ENCODE results near the gene GAPDH. TPM values are rescaled to one million over a fixed set of nuclear protein-coding genes. Genes with fewer than 3 reads are reported as not detected.
A peak's percentile ranks its signal among the peaks of the same experiment; 100 is the strongest.
"Not testable (repeated sequence)": the region's sequence is repeated elsewhere in the genome, so short reads cannot be mapped to it uniquely, and the experiment has no call there.

GAPDH gene
- total and polyA plus RNA-seq, 2 experiments from 2014 or later: 1,719 to 2,607 TPM

DNA sequence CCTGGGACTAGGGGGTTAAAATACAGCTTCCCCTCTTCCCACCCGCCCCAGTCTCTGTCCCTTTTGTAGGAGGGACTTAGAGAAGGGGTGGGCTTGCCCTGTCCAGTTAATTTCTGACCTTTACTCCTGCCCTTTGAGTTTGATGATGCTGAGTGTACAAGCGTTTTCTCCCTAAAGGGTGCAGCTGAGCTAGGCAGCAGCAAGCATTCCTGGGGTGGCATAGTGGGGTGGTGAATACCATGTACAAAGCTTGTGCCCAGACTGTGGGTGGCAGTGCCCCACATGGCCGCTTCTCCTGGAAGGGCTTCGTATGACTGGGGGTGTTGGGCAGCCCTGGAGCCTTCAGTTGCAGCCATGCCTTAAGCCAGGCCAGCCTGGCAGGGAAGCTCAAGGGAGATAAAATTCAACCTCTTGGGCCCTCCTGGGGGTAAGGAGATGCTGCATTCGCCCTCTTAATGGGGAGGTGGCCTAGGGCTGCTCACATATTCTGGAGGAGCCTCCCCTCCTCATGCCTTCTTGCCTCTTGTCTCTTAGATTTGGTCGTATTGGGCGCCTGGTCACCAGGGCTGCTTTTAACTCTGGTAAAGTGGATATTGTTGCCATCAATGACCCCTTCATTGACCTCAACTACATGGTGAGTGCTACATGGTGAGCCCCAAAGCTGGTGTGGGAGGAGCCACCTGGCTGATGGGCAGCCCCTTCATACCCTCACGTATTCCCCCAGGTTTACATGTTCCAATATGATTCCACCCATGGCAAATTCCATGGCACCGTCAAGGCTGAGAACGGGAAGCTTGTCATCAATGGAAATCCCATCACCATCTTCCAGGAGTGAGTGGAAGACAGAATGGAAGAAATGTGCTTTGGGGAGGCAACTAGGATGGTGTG is 1.9 kb downstream of the GAPDH start:
- no peaks in the 10 kb centered on the region for H3K27me3 ChIP-seq
- peaks cover 33% of the 10 kb centered on the region for H3K79me2 ChIP-seq
- peak overlapping the region; percentile 92 for H3K27ac ChIP-seq
- peaks cover 39% of the 10 kb centered on the region for H3K4me1 ChIP-seq (ENCODE audit: insufficient read depth)
- no peak for DNase-seq (ENCODE audit: low spot score)
- H3K4me3 ChIP-seq: peak overlapping the region; percentile 93
- no peaks in the 10 kb centered on the region for H3K9me2 ChIP-seq (replicated peaks; ENCODE audit: insufficient read depth)
- H2AFZ ChIP-seq: no peak overlapping the region
- 66% methylated on average over 10 of the region's 10 CpGs for WGBS (ENCODE audit: low lambda C conversion rate, missing lambda C conversion rate)
- H3K9me3 ChIP-seq (ENCODE audit: low read depth): no peaks in the 10 kb centered on the region
- H4K20me1 ChIP-seq (ENCODE audit: insufficient read depth, poor library complexity, severe bottlenecking): peaks cover 40% of the 10 kb centered on the region
- H3K4me2 ChIP-seq: peak overlapping the region; percentile 82
- H3K36me3 ChIP-seq (replicated peaks; ENCODE audit: insufficient read depth, low read depth): no peaks in the 10 kb centered on the region
- no peak for TF ChIP-seq EZH2 (IDR thresholded peaks at IDR 0.05; ENCODE audit: borderline replicate concordance)
- no peak for TF ChIP-seq EZH2phosphoT487 (IDR thresholded peaks at IDR 0.05; ENCODE audit: low read depth, severe bottlenecking, unreplicated experiment)
- no peak for TF ChIP-seq CTCF (IDR thresholded peaks at IDR 0.05; ENCODE audit: poor library complexity)

GRCh38 chr12:6536894-6537579 is 2.7 kb downstream of the GAPDH start:
- Histone ChIP-seq H3K9me3 (ENCODE audit: low read depth) (no peaks in the 10 kb centered on the region), H3K4me3 (no peak overlapping the region), H2AFZ (no peak overlapping the region), H3K36me3 (replicated peaks; ENCODE audit: insufficient read depth, low read depth) (no peaks in the 10 kb centered on the region), H3K4me1 (ENCODE audit: insufficient read depth) (peaks cover 40% of the 10 kb centered on the region), H3K27ac (peak overlapping the region; percentile 67), H3K79me2 (peaks cover 28% of the 10 kb centered on the region), H3K9me2 (replicated peaks; ENCODE audit: insufficient read depth) (no peaks in the 10 kb centered on the region), H3K4me2 (peak overlapping the region; percentile 82), H3K27me3 (no peaks in the 10 kb centered on the region), H4K20me1 (ENCODE audit: insufficient read depth, poor library complexity, severe bottlenecking) (peaks cover 40% of the 10 kb centered on the region)
- no peak for TF ChIP-seq EZH2 (IDR thresholded peaks at IDR 0.05; ENCODE audit: borderline replicate concordance)
- WGBS (ENCODE audit: low lambda C conversion rate, missing lambda C conversion rate): 89% methylated on average over 17 of the region's 19 CpGs
- no peak for DNase-seq (ENCODE audit: low spot score)

GRCh38 chr12:6537580-6538419 is 3.5 kb downstream of the GAPDH start:
- WGBS (ENCODE audit: low lambda C conversion rate, missing lambda C conversion rate): 58% methylated on average over 15 of the region's 17 CpGs
- DNase-seq (ENCODE audit: low spot score): peak; percentile 88
- peak; percentile 85 for TF ChIP-seq CTCF (IDR thresholded peaks at IDR 0.05; ENCODE audit: poor library complexity)
- peaks cover 28% of the 10 kb centered on the region for H3K79me2 ChIP-seq
- not testable (repeated sequence) for H3K36me3 ChIP-seq (replicated peaks; ENCODE audit: insufficient read depth, low read depth); H3K9me2 ChIP-seq (replicated peaks; ENCODE audit: insufficient read depth); H3K9me3 ChIP-seq (ENCODE audit: low read depth); H2AFZ ChIP-seq; H3K27me3 ChIP-seq; H3K4me3 ChIP-seq
- peaks cover 40% of the 10 kb centered on the region for H4K20me1 ChIP-seq (ENCODE audit: insufficient read depth, poor library complexity, severe bottlenecking)
- H3K4me1 ChIP-seq (ENCODE audit: insufficient read depth): peaks cover 39% of the 10 kb centered on the region
- peak overlapping the region; percentile 82 for H3K4me2 ChIP-seq
- peak overlapping the region; percentile 67 for H3K27ac ChIP-seq
